ENCODE data around the gene INVS. TPM values are rescaled to one million over a fixed set of nuclear protein-coding genes. Genes with fewer than 3 reads are reported as not detected.

Gene INVS
- total RNA-seq, 4 donors from 2014 or later = 22.1 to 56.9 (median 37.3) TPM

DNA sequence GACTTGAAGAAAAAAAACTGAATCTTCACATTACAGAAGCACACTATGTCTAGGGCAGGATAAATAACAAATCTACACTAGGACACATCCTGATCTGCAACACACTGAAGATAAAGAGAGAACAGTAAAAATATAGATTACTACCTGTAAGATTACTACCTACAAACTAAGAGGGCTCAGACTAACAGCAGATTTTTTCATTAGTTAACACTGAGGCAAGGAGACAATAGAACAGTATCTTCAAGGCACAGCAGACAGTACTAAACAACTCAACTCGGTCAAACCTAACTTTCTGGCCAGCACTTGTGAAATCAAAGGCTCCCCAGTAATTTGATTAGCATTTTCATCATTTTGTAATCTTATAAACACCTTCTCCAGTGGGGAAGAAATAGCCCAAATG lies 207.2 kb downstream of the INVS start:
- H3K36me3 ChIP-seq = peaks cover 0 to 25% (median under 1%) of the 10 kb centered on the region in 3 donors
- no peak overlapping the region for H3K4me3 ChIP-seq
- H3K27me3 ChIP-seq = no peaks in the 10 kb centered on the region
- no peak overlapping the region for H3K27ac ChIP-seq
- no peaks in the 10 kb centered on the region for H3K4me1 ChIP-seq
- TF ChIP-seq, protein P1, sequence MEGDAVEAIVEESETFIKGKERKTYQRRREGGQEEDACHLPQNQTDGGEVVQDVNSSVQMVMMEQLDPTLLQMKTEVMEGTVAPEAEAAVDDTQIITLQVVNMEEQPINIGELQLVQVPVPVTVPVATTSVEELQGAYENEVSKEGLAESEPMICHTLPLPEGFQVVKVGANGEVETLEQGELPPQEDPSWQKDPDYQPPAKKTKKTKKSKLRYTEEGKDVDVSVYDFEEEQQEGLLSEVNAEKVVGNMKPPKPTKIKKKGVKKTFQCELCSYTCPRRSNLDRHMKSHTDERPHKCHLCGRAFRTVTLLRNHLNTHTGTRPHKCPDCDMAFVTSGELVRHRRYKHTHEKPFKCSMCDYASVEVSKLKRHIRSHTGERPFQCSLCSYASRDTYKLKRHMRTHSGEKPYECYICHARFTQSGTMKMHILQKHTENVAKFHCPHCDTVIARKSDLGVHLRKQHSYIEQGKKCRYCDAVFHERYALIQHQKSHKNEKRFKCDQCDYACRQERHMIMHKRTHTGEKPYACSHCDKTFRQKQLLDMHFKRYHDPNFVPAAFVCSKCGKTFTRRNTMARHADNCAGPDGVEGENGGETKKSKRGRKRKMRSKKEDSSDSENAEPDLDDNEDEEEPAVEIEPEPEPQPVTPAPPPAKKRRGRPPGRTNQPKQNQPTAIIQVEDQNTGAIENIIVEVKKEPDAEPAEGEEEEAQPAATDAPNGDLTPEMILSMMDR (IDR thresholded peaks at IDR 0.05) = no peak
- TF ChIP-seq POLR2A (IDR thresholded peaks at IDR 0.05) = no peak
- no peak for DNase-seq
- H3K9me3 ChIP-seq = no peaks in the 10 kb centered on the region

- no peak for DNase-seq
- peaks cover 0 to 17% (median 0%) of the 10 kb centered on the region in 3 donors for H3K36me3 ChIP-seq
- TF ChIP-seq POLR2A (IDR thresholded peaks at IDR 0.05) = no peak
- TF ChIP-seq, protein P1 (IDR thresholded peaks at IDR 0.05) = no peak
- H3K4me1 ChIP-seq = no peaks in the 10 kb centered on the region
- H3K27me3 ChIP-seq = no peaks in the 10 kb centered on the region
- H3K9me3 ChIP-seq = no peaks in the 10 kb centered on the region
- no peak overlapping the region for H3K4me3 ChIP-seq
- no peak overlapping the region for H3K27ac ChIP-seq
Observed at GRCh38 chr9:100307080-100307479, 208.0 kb downstream of the INVS start.

DNA sequence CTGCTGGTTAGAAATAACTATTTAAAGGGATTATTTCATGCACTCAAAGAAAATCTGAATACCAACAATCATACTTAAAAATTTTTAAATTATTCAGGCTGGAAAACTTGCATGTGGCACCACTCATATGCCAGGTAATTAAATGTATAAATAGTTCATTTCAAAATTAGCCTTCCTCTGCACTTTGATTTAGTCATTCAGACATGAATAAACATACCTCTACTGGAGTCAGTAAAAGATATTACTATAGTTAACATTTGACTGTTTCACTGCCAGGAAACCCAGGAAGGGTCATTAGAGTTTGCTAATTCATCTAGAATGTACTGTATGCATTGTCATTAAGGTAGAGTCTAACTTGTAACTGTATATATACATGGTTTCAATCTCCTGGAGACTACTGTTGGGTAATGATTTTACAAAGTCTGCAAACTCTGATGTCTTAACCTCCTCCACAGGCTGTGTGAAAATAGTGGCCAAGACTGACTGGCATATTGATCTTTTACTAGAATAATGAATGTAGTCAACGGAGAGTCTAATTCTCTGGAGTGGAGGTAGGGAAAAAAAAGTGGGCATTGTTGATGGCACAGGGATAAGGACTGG lies 210.0 kb downstream of the INVS start:
- Histone ChIP-seq H3K27ac (no peak overlapping the region), H3K4me3 (no peak overlapping the region), H3K9me3 (no peaks in the 10 kb centered on the region), H3K36me3 (peaks cover 0 to 14% (median 0%) of the 10 kb centered on the region in 3 donors), H3K27me3 (no peaks in the 10 kb centered on the region), H3K4me1 (no peaks in the 10 kb centered on the region)
- no peak for TF ChIP-seq POLR2A (IDR thresholded peaks at IDR 0.05)
- TF ChIP-seq, protein P1 (IDR thresholded peaks at IDR 0.05) = no peak
- no peak for DNase-seq

GRCh38 chr9:100309992-100310391 lies 210.9 kb downstream of the INVS start:
- TF ChIP-seq, protein P1 (IDR thresholded peaks at IDR 0.05) = no peak
- no peak for TF ChIP-seq POLR2A (IDR thresholded peaks at IDR 0.05)
- no peaks in the 10 kb centered on the region for H3K9me3 ChIP-seq
- DNase-seq = no peak
- H3K27me3 ChIP-seq = no peaks in the 10 kb centered on the region
- no peaks in the 10 kb centered on the region for H3K4me1 ChIP-seq
- H3K36me3 ChIP-seq = peaks cover 0 to 16% (median 0%) of the 10 kb centered on the region in 3 donors
- H3K27ac ChIP-seq = no peak overlapping the region
- H3K4me3 ChIP-seq = no peak overlapping the region

- H3K27me3 ChIP-seq = no peaks in the 10 kb centered on the region
- no peak for DNase-seq
- no peak overlapping the region for H3K4me3 ChIP-seq
- TF ChIP-seq POLR2A (IDR thresholded peaks at IDR 0.05) = no peak
- TF ChIP-seq, protein P1 (IDR thresholded peaks at IDR 0.05) = no peak
- H3K9me3 ChIP-seq = no peaks in the 10 kb centered on the region
- no peaks in the 10 kb centered on the region for H3K4me1 ChIP-seq
- peaks cover 0 to 16% (median 0%) of the 10 kb centered on the region in 3 donors for H3K36me3 ChIP-seq
- no peak overlapping the region for H3K27ac ChIP-seq
Observed at GRCh38 chr9:100315561-100315960, 216.5 kb downstream of the INVS start.
